Measurements from ENCODE around the gene OR2D2. TPM values are rescaled to one million over a fixed set of nuclear protein-coding genes. Genes with fewer than 3 reads are reported as not detected.
"Not testable (repeated sequence)": the region's sequence is repeated elsewhere in the genome, so short reads cannot be mapped to it uniquely, and the experiment has no call there.

The OR2D2 gene
- total RNA-seq, 4 donors from 2014 or later = not detected

GRCh38 chr11:6888830-6889229, 3.5 kb downstream of the OR2D2 start:
- H3K9me3 ChIP-seq = no peaks in the 10 kb centered on the region
- no peak for DNase-seq
- H3K27me3 ChIP-seq = no peaks in the 10 kb centered on the region
- no peaks in the 10 kb centered on the region for H3K4me1 ChIP-seq
- ATAC-seq = no peak
- in situ Hi-C loops (cut with MboI; ENCODE audit: low sequenced_read_pairs in 4 of 4) = no loop called here
- no peak for TF ChIP-seq POLR2A (IDR thresholded peaks at IDR 0.05)
- no peak for TF ChIP-seq CTCF (IDR thresholded peaks at IDR 0.05 in 4 of 5, conservative IDR thresholded peaks at IDR 0.05 in 1 of 5)
- no peak overlapping the region for H3K4me3 ChIP-seq
- intact Hi-C loops (cut with DNase I; ENCODE audit: low total_unique reads) = no loop called here
- no peak overlapping the region for H3K27ac ChIP-seq
- H3K36me3 ChIP-seq = no peaks in the 10 kb centered on the region

DNA sequence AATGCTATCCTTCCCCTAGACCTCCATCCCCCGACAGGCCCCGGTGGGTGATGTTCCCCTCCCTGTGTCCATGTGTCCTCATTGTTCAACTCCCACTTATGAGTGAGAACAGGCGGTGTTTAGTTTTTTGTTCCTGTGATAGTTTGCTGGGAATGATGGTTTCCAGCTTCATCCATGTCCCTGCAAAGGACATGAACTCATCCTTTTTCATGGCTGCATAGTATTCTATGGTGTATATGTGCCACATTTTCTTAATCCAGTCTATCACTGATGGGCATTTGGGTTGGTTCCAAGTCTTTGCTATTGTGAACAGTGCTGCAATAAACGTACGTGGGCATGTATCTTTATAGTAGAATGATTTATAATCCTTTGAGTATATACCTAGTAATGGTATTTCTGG, 4.6 kb downstream of the OR2D2 start:
- ATAC-seq; DNase-seq; H3K4me3 ChIP-seq; H3K4me1 ChIP-seq; H3K27ac ChIP-seq; H3K9me3 ChIP-seq; in situ Hi-C loops (cut with MboI; ENCODE audit: low sequenced_read_pairs in 4 of 4); H3K27me3 ChIP-seq; H3K36me3 ChIP-seq; intact Hi-C loops (cut with DNase I; ENCODE audit: low total_unique reads): not testable (repeated sequence)

- ATAC-seq = no peak
- TF ChIP-seq CTCF (IDR thresholded peaks at IDR 0.05 in 4 of 5, conservative IDR thresholded peaks at IDR 0.05 in 1 of 5) = no peak
- no peaks in the 10 kb centered on the region for H3K4me1 ChIP-seq
- no peak overlapping the region for H3K4me3 ChIP-seq
- intact Hi-C loops (cut with DNase I; ENCODE audit: low total_unique reads) = no loop called here
- no peaks in the 10 kb centered on the region for H3K36me3 ChIP-seq
- H3K9me3 ChIP-seq = no peaks in the 10 kb centered on the region
- H3K27ac ChIP-seq = no peak overlapping the region
- no peak for DNase-seq
- no peaks in the 10 kb centered on the region for H3K27me3 ChIP-seq
- in situ Hi-C loops (cut with MboI; ENCODE audit: low sequenced_read_pairs in 4 of 4) = no loop called here
These were observed 9.5 kb downstream of the OR2D2 start for GRCh38 chr11:6882751-6883150.

GRCh38 chr11:6876914-6877313, 15.4 kb downstream of the OR2D2 start:
- Histone ChIP-seq H3K4me1 (no peaks in the 10 kb centered on the region), H3K9me3 (no peaks in the 10 kb centered on the region), H3K27me3 (no peaks in the 10 kb centered on the region), H3K4me3 (no peak overlapping the region), H3K36me3 (no peaks in the 10 kb centered on the region), H3K27ac (no peak overlapping the region)
- intact Hi-C loops (cut with DNase I; ENCODE audit: low total_unique reads) (no loop called here), in situ Hi-C loops (cut with MboI; ENCODE audit: low sequenced_read_pairs in 4 of 4) (no loop called here)
- ATAC-seq (no peak), DNase-seq (no peak)
- no peak for TF ChIP-seq POLR2A (IDR thresholded peaks at IDR 0.05)
- TF ChIP-seq CTCF (IDR thresholded peaks at IDR 0.05 in 4 of 5, conservative IDR thresholded peaks at IDR 0.05 in 1 of 5) = no peak

GRCh38 chr11:6876325-6876724, 16.0 kb downstream of the OR2D2 start, which contains the start of gene OR10A4:
Gene OR10A4, plus strand, starts transcription at chr11:6876625. Its CDS starts 23 bp downstream, at chr11:6876648.
- Histone ChIP-seq H3K27me3 (no peaks in the 10 kb centered on the region), H3K27ac (no peak within 1 kb of the TSS), H3K36me3 (no peaks in the 10 kb centered on the region), H3K9me3 (no peaks in the 10 kb centered on the region), H3K4me3 (no peak within 1 kb of the TSS), H3K4me1 (no peaks in the 10 kb centered on the region)
- intact Hi-C loops (cut with DNase I; ENCODE audit: low total_unique reads) (no loop called here), in situ Hi-C loops (cut with MboI; ENCODE audit: low sequenced_read_pairs in 4 of 4) (no loop called here)
- DNase-seq (no peak), ATAC-seq (no peak)
- no peak for TF ChIP-seq POLR2A (IDR thresholded peaks at IDR 0.05)
- TF ChIP-seq CTCF (IDR thresholded peaks at IDR 0.05 in 4 of 5, conservative IDR thresholded peaks at IDR 0.05 in 1 of 5) = no peak
